Sciatic nerve (tissue), 2 donors: ENCODE results near the gene RASGRP3. TPM values are rescaled to one million over a fixed set of nuclear protein-coding genes. Genes with fewer than 3 reads are reported as not detected.
A peak's percentile ranks its signal among the peaks of the same experiment; 100 is the strongest.

Experiments
- ATAC-seq: fragments of 200-7000 bp; cut with Tn5 transposase; one replicate; pipeline ENCODE4 v1.9.1; 2020; ENCODE audit warnings: mild to moderate bottlenecking, moderate library complexity
- DNase-seq: peaks from one replicate; pipeline ENCODE4 v3.0.0-alpha.2; 2020; ENCODE audit warnings: low spot score
- intact Hi-C: fragments of 100-400 bp; cut with DNase I; formaldehyde crosslinking; loops from one replicate; pipeline ENCODE4 v1.14.2; 2022
- total RNA-seq: library from RNA; stranded (reverse); fragmentation: NEBNext Ultra II Directional; extraction: Animal tissue kit (Norgen Biotek cat#: 25700); gene quantifications from one replicate; pipeline ENCODE4 v1.2.1, GENCODE V29; 2021
- donor health status: DM: no; HTN: no; CAD: no.
- donor health status: DM: no; HTN: no; CAD: no.

RASGRP3 gene
- total RNA-seq, 1 donor from 2014 or later, result 16.0 TPM

- DNase-seq (no peak), ATAC-seq (no peak)
- intact Hi-C loops, result no loop called here
These were observed 12.5 kb downstream of the RASGRP3 start for GRCh38 chr2:33488715-33489540.

- ATAC-seq (no peak), DNase-seq (no peak)
- intact Hi-C loops, result no loop called here
These were observed 13.5 kb downstream of the RASGRP3 start for GRCh38 chr2:33489835-33490431.

GRCh38 chr2:33491441-33492084 is 15.1 kb downstream of the RASGRP3 start:
- DNase-seq (no peak), ATAC-seq (no peak)
- intact Hi-C loops, result no loop called here

- DNase-seq, result no peak
- intact Hi-C loops, result no loop called here
- ATAC-seq, result no peak
These were observed 16.1 kb downstream of the RASGRP3 start for GRCh38 chr2:33492399-33493134.

GRCh38 chr2:33494155-33494779 is 17.8 kb downstream of the RASGRP3 start:
- intact Hi-C loops, result no loop called here
- no peak for ATAC-seq
- no peak for DNase-seq

GRCh38 chr2:33494877-33495641 is 18.6 kb downstream of the RASGRP3 start:
- DNase-seq (no peak), ATAC-seq (no peak)
- intact Hi-C loops, result no loop called here

GRCh38 chr2:33495683-33496082 is 19.2 kb downstream of the RASGRP3 start:
- DNase-seq (no peak), ATAC-seq (no peak)
- intact Hi-C loops, result no loop called here

- intact Hi-C loops, result no loop called here
- ATAC-seq (no peak), DNase-seq (no peak)
These were observed 19.7 kb downstream of the RASGRP3 start for GRCh38 chr2:33496150-33496549.

GRCh38 chr2:33496726-33497125 is 20.3 kb downstream of the RASGRP3 start:
- DNase-seq (no peak), ATAC-seq (no peak)
- intact Hi-C loops, result no loop called here

GRCh38 chr2:33497221-33497650 is 20.8 kb downstream of the RASGRP3 start:
- intact Hi-C loops, result no loop called here
- no peak for DNase-seq
- ATAC-seq, result no peak

GRCh38 chr2:33498291-33498956 is 22.0 kb downstream of the RASGRP3 start:
- ATAC-seq (no peak), DNase-seq (no peak)
- intact Hi-C loops, result no loop called here

GRCh38 chr2:33500177-33500576 is 23.7 kb downstream of the RASGRP3 start:
- DNase-seq (no peak), ATAC-seq (no peak)
- intact Hi-C loops, result no loop called here

GRCh38 chr2:33502025-33502424 is 25.6 kb downstream of the RASGRP3 start:
- DNase-seq (no peak), ATAC-seq (no peak)
- intact Hi-C loops, result no loop called here

- DNase-seq, result no peak
- no peak for ATAC-seq
- intact Hi-C loops, result no loop called here
These were observed 26.6 kb downstream of the RASGRP3 start for GRCh38 chr2:33503002-33503401.

- DNase-seq, result no peak
- peak; percentile 52 for ATAC-seq
- intact Hi-C loops, result no loop called here
These were observed 29.5 kb downstream of the RASGRP3 start for GRCh38 chr2:33505966-33506365.

GRCh38 chr2:33509908-33510585 is 33.6 kb downstream of the RASGRP3 start:
- ATAC-seq, result no peak
- DNase-seq, result no peak
- intact Hi-C loops, result no loop called here

- intact Hi-C loops, result no loop called here
- DNase-seq (no peak), ATAC-seq (no peak)
These were observed 34.1 kb downstream of the RASGRP3 start for GRCh38 chr2:33510586-33510968.
